ENCODE data around the gene FOXO1. TPM values are rescaled to one million over a fixed set of nuclear protein-coding genes. Genes with fewer than 3 reads are reported as not detected.

The FOXO1 gene
- total and polyA plus RNA-seq, 9 of the 15 experiments (the other 6 are each of a cell fraction or from before 2014, with no cell fraction given), result 0.04 to 0.73 (median 0.20) TPM

DNA sequence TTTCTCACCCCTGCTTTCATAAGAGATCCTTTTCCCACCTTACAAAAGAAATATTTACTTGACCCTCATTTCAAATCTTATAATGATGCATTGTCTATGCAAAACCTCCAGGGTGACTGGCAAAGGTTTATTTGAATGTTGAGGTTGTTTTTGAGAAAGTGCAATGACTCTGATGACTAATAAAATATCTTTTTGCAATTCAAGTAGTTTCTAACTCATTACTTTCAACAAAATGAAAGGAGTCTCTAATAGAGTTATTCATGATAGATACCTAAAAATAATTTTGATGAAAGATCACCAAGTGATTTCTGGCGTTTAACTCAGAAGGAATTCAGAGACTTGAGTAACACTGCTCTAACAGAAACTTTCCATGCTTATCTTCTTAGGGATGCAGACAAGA, 144.2 kb downstream of the FOXO1 start:
- Histone ChIP-seq H3K36me3 (ENCODE audit: control insufficient read depth, insufficient read depth, low read length) (no peaks in the 10 kb centered on the region), H3K4me3 (no peak overlapping the region), H3K9ac (ENCODE audit: insufficient read depth in 1 of 2, low read depth in 2 of 2, low read length in 2 of 2) (no peak overlapping the region), H3K27me3 (ENCODE audit: control insufficient read depth in 2 of 2, insufficient read depth in 2 of 2, low read length in 2 of 2) (no peaks in the 10 kb centered on the region), H2AFZ (ENCODE audit: low read depth, low read length) (no peak overlapping the region), H3K9me1 (ENCODE audit: control insufficient read depth, insufficient read depth, low read length) (no peaks in the 10 kb centered on the region), H3K9me3 (replicated peaks; ENCODE audit: control insufficient read depth, insufficient read depth, low read depth, low read length) (no peaks in the 10 kb centered on the region), H3K79me2 (ENCODE audit: control insufficient read depth, insufficient read depth, low read length) (no peaks in the 10 kb centered on the region), H3K4me1 (replicated peaks in 1 of 2; ENCODE audit: control insufficient read depth in 2 of 2, insufficient read depth in 2 of 2, low read length in 2 of 2) (no peaks in the 10 kb centered on the region), H4K20me1 (replicated peaks; ENCODE audit: control insufficient read depth, insufficient read depth, low read length) (no peaks in the 10 kb centered on the region), H3K4me2 (ENCODE audit: insufficient read depth, low read length) (no peak overlapping the region), H3K27ac (ENCODE audit: extremely low read depth, low read depth, low read length) (no peak overlapping the region)
- no peak for ATAC-seq
- ChIA-PET POLR2A (no interaction called here), CTCF (ENCODE audit: low intra/inter-chr PET ratio) (no interaction called here)
- 0% methylated on average over 1 of the region's 1 CpG for WGBS (ENCODE audit: insufficient coverage, low coverage, missing lambda C conversion rate)
- TF ChIP-seq, protein P1, sequence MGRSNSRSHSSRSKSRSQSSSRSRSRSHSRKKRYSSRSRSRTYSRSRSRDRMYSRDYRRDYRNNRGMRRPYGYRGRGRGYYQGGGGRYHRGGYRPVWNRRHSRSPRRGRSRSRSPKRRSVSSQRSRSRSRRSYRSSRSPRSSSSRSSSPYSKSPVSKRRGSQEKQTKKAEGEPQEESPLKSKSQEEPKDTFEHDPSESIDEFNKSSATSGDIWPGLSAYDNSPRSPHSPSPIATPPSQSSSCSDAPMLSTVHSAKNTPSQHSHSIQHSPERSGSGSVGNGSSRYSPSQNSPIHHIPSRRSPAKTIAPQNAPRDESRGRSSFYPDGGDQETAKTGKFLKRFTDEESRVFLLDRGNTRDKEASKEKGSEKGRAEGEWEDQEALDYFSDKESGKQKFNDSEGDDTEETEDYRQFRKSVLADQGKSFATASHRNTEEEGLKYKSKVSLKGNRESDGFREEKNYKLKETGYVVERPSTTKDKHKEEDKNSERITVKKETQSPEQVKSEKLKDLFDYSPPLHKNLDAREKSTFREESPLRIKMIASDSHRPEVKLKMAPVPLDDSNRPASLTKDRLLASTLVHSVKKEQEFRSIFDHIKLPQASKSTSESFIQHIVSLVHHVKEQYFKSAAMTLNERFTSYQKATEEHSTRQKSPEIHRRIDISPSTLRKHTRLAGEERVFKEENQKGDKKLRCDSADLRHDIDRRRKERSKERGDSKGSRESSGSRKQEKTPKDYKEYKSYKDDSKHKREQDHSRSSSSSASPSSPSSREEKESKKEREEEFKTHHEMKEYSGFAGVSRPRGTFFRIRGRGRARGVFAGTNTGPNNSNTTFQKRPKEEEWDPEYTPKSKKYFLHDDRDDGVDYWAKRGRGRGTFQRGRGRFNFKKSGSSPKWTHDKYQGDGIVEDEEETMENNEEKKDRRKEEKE (IDR thresholded peaks at IDR 0.05; ENCODE audit: borderline replicate concordance in 1 of 2, control insufficient read depth in 1 of 2, low read depth in 2 of 2, low read length in 1 of 2), result no peak
- TF ChIP-seq, protein P2, sequence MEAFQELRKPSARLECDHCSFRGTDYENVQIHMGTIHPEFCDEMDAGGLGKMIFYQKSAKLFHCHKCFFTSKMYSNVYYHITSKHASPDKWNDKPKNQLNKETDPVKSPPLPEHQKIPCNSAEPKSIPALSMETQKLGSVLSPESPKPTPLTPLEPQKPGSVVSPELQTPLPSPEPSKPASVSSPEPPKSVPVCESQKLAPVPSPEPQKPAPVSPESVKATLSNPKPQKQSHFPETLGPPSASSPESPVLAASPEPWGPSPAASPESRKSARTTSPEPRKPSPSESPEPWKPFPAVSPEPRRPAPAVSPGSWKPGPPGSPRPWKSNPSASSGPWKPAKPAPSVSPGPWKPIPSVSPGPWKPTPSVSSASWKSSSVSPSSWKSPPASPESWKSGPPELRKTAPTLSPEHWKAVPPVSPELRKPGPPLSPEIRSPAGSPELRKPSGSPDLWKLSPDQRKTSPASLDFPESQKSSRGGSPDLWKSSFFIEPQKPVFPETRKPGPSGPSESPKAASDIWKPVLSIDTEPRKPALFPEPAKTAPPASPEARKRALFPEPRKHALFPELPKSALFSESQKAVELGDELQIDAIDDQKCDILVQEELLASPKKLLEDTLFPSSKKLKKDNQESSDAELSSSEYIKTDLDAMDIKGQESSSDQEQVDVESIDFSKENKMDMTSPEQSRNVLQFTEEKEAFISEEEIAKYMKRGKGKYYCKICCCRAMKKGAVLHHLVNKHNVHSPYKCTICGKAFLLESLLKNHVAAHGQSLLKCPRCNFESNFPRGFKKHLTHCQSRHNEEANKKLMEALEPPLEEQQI (IDR thresholded peaks at IDR 0.05), result no peak
- TF ChIP-seq, protein P3, sequence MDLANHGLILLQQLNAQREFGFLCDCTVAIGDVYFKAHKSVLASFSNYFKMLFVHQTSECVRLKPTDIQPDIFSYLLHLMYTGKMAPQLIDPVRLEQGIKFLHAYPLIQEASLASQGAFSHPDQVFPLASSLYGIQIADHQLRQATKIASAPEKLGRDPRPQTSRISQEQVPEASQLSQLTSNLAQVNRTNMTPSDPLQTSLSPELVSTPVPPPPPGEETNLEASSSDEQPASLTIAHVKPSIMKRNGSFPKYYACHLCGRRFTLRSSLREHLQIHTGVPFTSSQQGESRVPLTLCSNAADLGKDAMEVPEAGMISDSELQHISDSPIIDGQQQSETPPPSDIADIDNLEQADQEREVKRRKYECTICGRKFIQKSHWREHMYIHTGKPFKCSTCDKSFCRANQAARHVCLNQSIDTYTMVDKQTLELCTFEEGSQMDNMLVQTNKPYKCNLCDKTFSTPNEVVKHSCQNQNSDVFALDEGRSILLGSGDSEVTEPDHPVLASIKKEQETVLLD (IDR thresholded peaks at IDR 0.05), result no peak
- no peak for TF ChIP-seq HEY1 (CRISPR knock-in tag; IDR thresholded peaks at IDR 0.05; ENCODE audit: borderline replicate concordance)
- no peak for TF ChIP-seq ZNF347 (CRISPR knock-in tag; IDR thresholded peaks at IDR 0.05; ENCODE audit: low read depth)
- no TSS peak for BruUV-seq (replicated peaks)
- intact Hi-C loops (cut with micrococcal nuclease), result no loop called here
- no peak for DNase-seq (ENCODE audit: extremely low read depth in 1 of 4, low spot score in 3 of 4)
- no peak for FAIRE-seq
- in situ Hi-C loops (cut with MboI), result no loop called here
